Aorta (tissue), 5 donors: ENCODE measurements around the gene SCGB3A1. TPM values are rescaled to one million over a fixed set of nuclear protein-coding genes. Genes with fewer than 3 reads are reported as not detected.
A peak's percentile ranks its signal among the peaks of the same experiment; 100 is the strongest.

Source experiments
- ATAC-seq: fragments of 200-7000 bp; cut with Tn5 transposase; one replicate; pipeline ENCODE4 v1.9.1; 2022; ENCODE audit warnings: moderate library complexity; ENCODE audit not compliant: low FRiP score
- DNase-seq, 2 donors: peaks; one replicate each; pipeline ENCODE4 v3.0.0-alpha.2; 2020
- H3K27ac ChIP-seq, 2 donors: one replicate each; pipeline ENCODE4 v1.5.1; 2013; ENCODE audit warnings: low read length in 2 of 2, mild to moderate bottlenecking in 2 of 2, moderate library complexity in 2 of 2, control low read depth in 1 of 2, inconsistent platforms in 1 of 2, low read depth in 1 of 2
- H3K27me3 ChIP-seq, 2 donors: one replicate each; pipeline ENCODE4 v1.6.1; 2013; ENCODE audit warnings: control low read depth in 1 of 2, low read length in 1 of 2, mild to moderate bottlenecking in 1 of 2, moderate library complexity in 1 of 2; ENCODE audit not compliant: insufficient read depth in 2 of 2, control insufficient read depth in 1 of 2
- H3K36me3 ChIP-seq, 2 donors: one replicate each; pipeline ENCODE4 v1.6.1; 2013; ENCODE audit warnings: control low read depth in 1 of 2, low read length in 1 of 2, mild to moderate bottlenecking in 1 of 2; ENCODE audit not compliant: insufficient read depth in 2 of 2, control insufficient read depth in 1 of 2
- H3K4me1 ChIP-seq, 2 donors: one replicate each; pipeline ENCODE4 v1.6.1; 2013; ENCODE audit warnings: low read length in 2 of 2, control low read depth in 1 of 2, mild to moderate bottlenecking in 1 of 2, moderate library complexity in 1 of 2; ENCODE audit not compliant: insufficient read depth in 2 of 2, control insufficient read depth in 1 of 2
- H3K4me3 ChIP-seq, 2 donors: one replicate each; pipeline ENCODE4 v1.5.1; 2013; ENCODE audit warnings: low read length in 2 of 2, control low read depth in 1 of 2, mild to moderate bottlenecking in 1 of 2
- H3K9me3 ChIP-seq: one replicate; pipeline ENCODE4 v1.6.1; 2013; ENCODE audit warnings: mild to moderate bottlenecking, low read length; ENCODE audit not compliant: control insufficient read depth
- WGBS, 2 donors: extraction: QIAGEN DNeasy Blood & Tissue Kit; methylation state at CpG; one replicate each; pipeline ENCODE4 v1.1.7; 2013; 5-methylcytosine and 5-hydroxymethylcytosine counted together
- intact Hi-C, 2 donors: fragments of 100-400 bp; cut with DNase I; formaldehyde crosslinking; loops; one replicate each; pipeline versions ENCODE4 v1.14.2 to v1.15.0; 2022
- polyA plus RNA-seq, 2 donors: library from polyadenylated mRNA; stranded (reverse); fragments of 200-250 nt; gene quantifications; one replicate each; pipeline ENCODE4 v1.2.3, GENCODE V29; 2013
- total RNA-seq, 2 donors: library from RNA; stranded (reverse); fragmentation: NEBNext Ultra II Directional; extraction: Animal tissue kit (Norgen Biotek cat#: 25700); gene quantifications; one replicate each; pipeline ENCODE4 v1.2.1, GENCODE V29; 2021
- donor health status: healthy with polysubstance abuse.
- donor health status: Bipolar disorder and iron deficiency.
- donor health status: DM: no; HTN: no; CAD: no.
- donor health status: DM: no; HTN: no; CAD: no.
- donor health status: DM: yes; HTN: yes; CAD: no.

Gene SCGB3A1
- total and polyA plus RNA-seq, 4 donors: 2.0 TPM; not detected in 3

DNA sequence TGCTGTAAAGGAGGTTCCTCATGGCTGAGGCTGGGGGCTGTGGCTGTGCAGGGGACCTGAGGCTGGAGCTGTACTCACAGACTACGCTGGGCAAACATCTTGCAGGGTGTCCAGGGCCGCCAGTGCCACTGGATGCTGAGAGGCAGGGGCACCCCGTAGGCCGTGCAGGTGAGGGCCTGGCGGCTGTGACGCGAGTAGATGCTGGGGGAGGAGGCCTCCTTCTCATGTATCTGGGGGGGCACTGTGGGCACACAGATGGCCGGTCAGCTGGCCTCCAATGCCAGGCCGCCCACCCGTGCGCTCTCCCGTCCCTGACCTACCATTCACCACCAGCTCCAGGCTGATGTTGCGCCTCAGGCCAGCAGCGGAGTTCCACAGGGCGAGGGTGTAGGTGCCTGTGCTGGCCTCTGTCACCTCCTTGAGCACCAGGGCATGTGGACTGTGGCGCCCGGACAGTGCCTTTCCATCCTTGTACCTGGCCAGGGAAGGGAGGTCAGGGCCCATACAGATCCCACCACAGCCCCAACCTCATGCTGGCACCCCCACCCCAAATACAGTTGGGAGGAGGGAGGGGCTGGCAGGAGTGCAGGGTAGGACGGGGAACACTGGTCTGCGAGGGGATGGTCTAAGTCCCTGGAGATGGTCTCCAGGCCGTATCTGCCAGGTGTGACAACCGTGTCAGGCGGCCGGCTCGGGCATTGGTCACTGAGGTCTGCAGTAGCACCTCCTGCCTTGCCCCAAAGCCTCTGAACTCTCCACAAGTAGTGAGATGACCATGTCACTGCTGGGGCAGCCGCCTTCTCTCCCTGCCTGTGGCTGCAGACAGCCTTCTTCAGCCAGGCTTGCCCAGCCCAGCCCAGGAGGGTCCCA lies 34.7 kb upstream of the SCGB3A1 start:
- no peak for ATAC-seq
- Histone ChIP-seq H3K4me1 (no peaks in the 10 kb centered on the region), H3K9me3 (no peaks in the 10 kb centered on the region), H3K27me3 (no peaks in the 10 kb centered on the region), H3K36me3 (no peaks in the 10 kb centered on the region), H3K4me3 (no peak overlapping the region), H3K27ac (no peak overlapping the region)
- WGBS, 2 donors: 89 to 91% methylated on average over 25 of the region's 25 CpGs
- DNase-seq: no peak
- intact Hi-C loops: no loop called here

DNA sequence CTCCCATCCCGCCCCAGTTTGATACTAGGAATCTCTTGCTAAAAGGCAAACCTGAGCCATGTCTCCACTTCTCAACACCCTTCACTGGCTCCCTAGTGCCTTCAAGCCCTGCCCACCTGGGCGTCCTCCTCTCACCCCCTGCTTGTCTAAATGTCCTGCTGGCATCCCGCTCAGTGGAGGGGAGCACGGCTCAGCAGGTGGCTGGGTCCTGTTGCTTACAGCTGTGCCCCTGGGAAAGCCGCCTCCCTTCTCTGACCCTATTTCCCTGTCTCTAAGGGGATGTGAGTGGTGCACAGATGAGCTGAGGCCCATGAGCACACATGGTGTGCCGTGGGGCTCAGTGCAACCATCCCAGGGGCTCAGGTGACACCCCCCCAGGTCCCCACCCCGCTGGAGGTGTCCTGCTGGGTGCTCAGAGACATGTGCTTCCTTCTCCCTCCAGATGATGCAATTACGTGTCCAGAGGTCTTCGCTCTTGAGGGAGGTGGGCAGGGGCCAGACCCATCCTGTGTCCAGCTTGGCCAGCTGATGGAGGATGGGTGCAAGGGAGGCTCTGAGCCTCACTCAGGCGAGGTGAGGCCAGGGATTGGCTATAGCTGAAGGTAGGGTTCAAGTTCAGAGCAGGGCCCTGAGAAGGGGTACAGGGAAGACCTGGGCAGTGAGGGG lies 34.0 kb upstream of the SCGB3A1 start:
- 76 to 81% methylated on average over 10 of the region's 10 CpGs for WGBS, 2 donors
- DNase-seq: no peak
- intact Hi-C loops: no loop called here
- ATAC-seq: no peak
- H3K27me3 ChIP-seq: no peaks in the 10 kb centered on the region
- no peaks in the 10 kb centered on the region for H3K36me3 ChIP-seq
- no peaks in the 10 kb centered on the region for H3K9me3 ChIP-seq
- H3K27ac ChIP-seq: no peak overlapping the region
- H3K4me1 ChIP-seq: no peaks in the 10 kb centered on the region
- no peak overlapping the region for H3K4me3 ChIP-seq

DNA sequence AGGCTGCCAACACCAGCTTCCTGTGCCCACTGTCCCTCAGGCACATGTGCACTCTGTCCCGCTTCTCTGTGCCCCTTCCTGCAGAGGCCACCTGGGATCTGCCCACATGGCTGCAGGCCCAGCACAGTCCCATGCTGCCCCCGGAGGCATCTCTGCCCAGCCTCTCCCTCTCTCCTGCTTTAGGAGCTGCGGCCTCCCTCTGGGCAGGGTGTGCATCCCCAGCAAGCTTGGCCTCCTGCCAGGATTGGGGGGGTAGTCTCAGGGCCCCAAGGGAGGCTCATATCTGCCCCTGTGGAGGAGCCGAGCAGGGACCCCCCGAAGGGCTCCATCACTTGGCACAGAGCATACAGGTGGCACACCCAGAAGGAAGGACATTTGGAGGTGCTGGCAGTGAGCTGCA lies 33.3 kb upstream of the SCGB3A1 start:
- Histone ChIP-seq H3K4me1 (no peaks in the 10 kb centered on the region), H3K36me3 (no peaks in the 10 kb centered on the region), H3K4me3 (no peak overlapping the region), H3K9me3 (no peaks in the 10 kb centered on the region), H3K27ac (no peak overlapping the region), H3K27me3 (no peaks in the 10 kb centered on the region)
- no peak for DNase-seq
- no peak for ATAC-seq
- intact Hi-C loops: no loop called here
- WGBS, 2 donors: 43 to 50% methylated on average over 5 of the region's 5 CpGs

GRCh38 chr5:180623844-180624243 lies 32.5 kb upstream of the SCGB3A1 start:
- no peaks in the 10 kb centered on the region for H3K36me3 ChIP-seq
- H3K27me3 ChIP-seq: no peaks in the 10 kb centered on the region
- intact Hi-C loops: no loop called here
- 94 to 98% methylated on average over 15 of the region's 15 CpGs for WGBS, 2 donors
- H3K4me1 ChIP-seq: no peaks in the 10 kb centered on the region
- ATAC-seq (no peak), DNase-seq (no peak)
- no peak overlapping the region for H3K27ac ChIP-seq
- H3K4me3 ChIP-seq: no peak overlapping the region
- H3K9me3 ChIP-seq: no peaks in the 10 kb centered on the region

DNA sequence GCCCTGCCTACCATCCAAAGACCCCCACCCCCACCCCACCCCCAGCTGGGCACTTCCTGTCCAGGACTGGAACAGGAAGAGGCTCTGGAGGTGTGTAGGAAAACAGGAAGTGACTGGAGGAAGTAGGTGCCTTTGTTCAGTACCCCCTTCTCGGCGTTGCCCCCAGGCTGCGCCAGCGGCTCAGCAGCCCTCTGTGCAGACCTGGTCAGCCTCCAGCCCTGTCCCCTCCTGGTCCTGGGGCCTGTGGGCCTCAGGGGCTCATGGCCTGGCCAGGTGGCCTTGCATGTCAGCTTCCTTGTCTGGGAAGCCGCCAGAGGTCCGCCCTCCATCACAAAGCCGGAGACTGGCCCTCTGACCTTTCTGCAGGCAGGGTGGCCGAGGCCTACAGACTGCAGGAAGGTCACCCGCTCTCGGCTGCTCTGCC lies 32.1 kb upstream of the SCGB3A1 start:
- Histone ChIP-seq H3K36me3 (no peaks in the 10 kb centered on the region), H3K4me1 (no peaks in the 10 kb centered on the region), H3K27me3 (no peaks in the 10 kb centered on the region), H3K4me3 (no peak overlapping the region), H3K9me3 (no peaks in the 10 kb centered on the region), H3K27ac (no peak overlapping the region)
- no peak for DNase-seq
- 93 to 95% methylated on average over 10 of the region's 10 CpGs for WGBS, 2 donors
- intact Hi-C loops: no loop called here
- ATAC-seq: no peak

- Histone ChIP-seq H3K4me3 (no peak overlapping the region), H3K9me3 (no peaks in the 10 kb centered on the region), H3K36me3 (no peaks in the 10 kb centered on the region), H3K27ac (no peak overlapping the region), H3K4me1 (no peaks in the 10 kb centered on the region), H3K27me3 (no peaks in the 10 kb centered on the region)
- 94 to 95% methylated on average over 6 of the region's 6 CpGs for WGBS, 2 donors
- ATAC-seq: no peak
- intact Hi-C loops: no loop called here
- no peak for DNase-seq
Measured at GRCh38 chr5:180622910-180623309, 31.6 kb upstream of the SCGB3A1 start.

- Histone ChIP-seq H3K36me3 (no peaks in the 10 kb centered on the region), H3K4me3 (no peak overlapping the region), H3K9me3 (no peaks in the 10 kb centered on the region), H3K27ac (no peak overlapping the region), H3K27me3 (no peaks in the 10 kb centered on the region), H3K4me1 (no peaks in the 10 kb centered on the region)
- 71 to 74% methylated on average over 27 to 32 of the region's 32 CpGs for WGBS, 2 donors
- intact Hi-C loops: no loop called here
- DNase-seq (no peak), ATAC-seq (no peak)
Measured at GRCh38 chr5:180621311-180621710, 30.0 kb upstream of the SCGB3A1 start.

- no peaks in the 10 kb centered on the region for H3K9me3 ChIP-seq
- H3K27me3 ChIP-seq: no peaks in the 10 kb centered on the region
- DNase-seq (no peak), ATAC-seq (peak; percentile 23)
- WGBS, 2 donors: 88 to 93% methylated on average over 14 of the region's 14 CpGs
- no peak overlapping the region for H3K27ac ChIP-seq
- no peaks in the 10 kb centered on the region for H3K36me3 ChIP-seq
- intact Hi-C loops: no loop called here
- no peaks in the 10 kb centered on the region for H3K4me1 ChIP-seq
- H3K4me3 ChIP-seq: no peak overlapping the region
Measured at GRCh38 chr5:180620014-180620413, 28.7 kb upstream of the SCGB3A1 start.

DNA sequence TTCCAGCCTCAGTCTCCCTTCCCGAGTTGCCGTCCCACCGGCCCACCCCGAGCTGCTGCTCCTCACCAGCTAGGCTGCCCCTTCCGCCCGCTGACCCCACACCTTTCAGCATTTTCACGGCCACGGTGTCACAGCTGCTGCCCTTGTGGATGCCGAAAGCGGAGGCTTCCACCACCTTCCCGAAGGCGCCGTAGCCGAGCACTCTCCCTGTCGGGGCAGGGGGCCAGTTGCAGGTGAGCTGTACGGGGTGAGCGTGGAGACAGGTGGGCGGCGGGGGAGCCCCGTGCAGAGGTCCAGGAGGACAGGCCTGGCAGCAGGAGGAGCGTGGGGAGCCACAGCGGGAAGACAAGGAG lies 28.2 kb upstream of the SCGB3A1 start:
- H3K27ac ChIP-seq: no peak overlapping the region
- H3K9me3 ChIP-seq: no peaks in the 10 kb centered on the region
- 67 to 75% methylated on average over 22 of the region's 22 CpGs for WGBS, 2 donors
- intact Hi-C loops: no loop called here
- DNase-seq: no peak
- H3K36me3 ChIP-seq: no peaks in the 10 kb centered on the region
- no peak for ATAC-seq
- no peaks in the 10 kb centered on the region for H3K27me3 ChIP-seq
- no peaks in the 10 kb centered on the region for H3K4me1 ChIP-seq
- H3K4me3 ChIP-seq: no peak overlapping the region
